Purkinje cell (primary cell): Measurements from ENCODE around the gene PSMA2. TPM values are rescaled to one million over a fixed set of nuclear protein-coding genes. Genes with fewer than 3 reads are reported as not detected.

Experiments
- polyA plus RNA-seq: library from polyadenylated mRNA; unstranded; fragments of >200 nt; fragmentation: Nextera tagmentation; gene quantifications from 2 replicates; pipeline ENCODE4 v1.2.1, GENCODE V29; 2014

Gene PSMA2
- 348 and 430 TPM in 2 replicates for polyA plus RNA-seq

GRCh38 chr7:42931834-42932651 lies at the start of gene PSMA2, which contains the start of gene MRPL32:
TSS of gene PSMA2 (minus strand) at chr7:42932174. CDS start at chr7:42932158, 16 bp downstream.
TSS of gene MRPL32 (plus strand) at chr7:42932376. CDS start at chr7:42932387, 11 bp downstream.

DNA sequence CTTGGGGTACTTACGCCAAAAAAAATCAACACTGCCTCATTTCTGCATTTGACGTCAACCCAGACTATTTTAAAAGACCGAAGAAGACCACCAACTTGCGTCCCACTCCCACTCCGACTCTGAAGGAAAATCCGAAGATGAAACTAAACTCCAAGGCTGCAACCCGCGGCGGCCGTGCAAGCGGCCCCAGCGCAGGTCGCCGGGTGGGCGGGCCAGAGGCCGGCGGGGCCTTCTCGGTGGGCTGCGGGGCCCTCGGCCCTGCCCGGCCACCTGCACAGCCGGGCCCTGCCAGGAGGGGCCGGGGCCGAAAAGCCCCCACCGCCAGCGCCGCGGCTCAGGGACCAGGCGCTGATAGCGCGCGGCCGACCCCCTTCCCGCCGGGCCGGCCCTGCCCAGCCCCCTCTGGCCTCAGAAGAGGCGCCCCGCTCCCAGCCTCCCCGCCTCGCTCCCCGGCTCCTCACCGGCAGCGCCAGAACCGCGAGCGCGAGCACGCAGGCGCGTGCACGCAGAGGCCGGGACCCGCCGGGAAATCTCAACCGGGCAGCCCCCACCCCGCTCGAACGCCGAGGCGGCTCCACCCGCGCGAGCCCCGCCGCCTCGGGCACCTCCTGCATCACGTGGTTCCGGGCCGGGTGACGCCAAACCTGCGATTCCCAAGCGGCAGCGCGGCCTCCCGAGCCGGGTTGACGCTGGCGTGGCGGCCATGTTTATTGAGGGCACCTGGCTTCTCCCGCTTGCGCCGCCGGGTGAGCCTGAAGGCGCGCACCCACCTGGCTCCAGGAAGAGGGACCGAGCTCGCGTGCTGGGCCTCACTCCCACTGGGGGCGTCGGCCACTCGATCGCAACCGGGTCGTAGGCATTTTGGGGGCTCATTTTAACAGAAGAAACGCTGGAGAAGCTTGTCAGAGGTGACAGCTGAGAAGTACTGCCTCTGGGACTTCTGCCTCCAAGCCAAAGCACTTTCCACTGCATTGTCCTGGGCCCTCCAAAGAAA lies 20.2 kb downstream of the PSMA2 start, which contains the start of gene C7orf25:
Gene C7orf25 (minus strand): TSS at position 617 of the 994 bp plus-strand sequence. CDS start 1,170 bp downstream, outside the sequence.

Other genes starting within 250 kb of the PSMA2 start
- gene C7orf25, start 20.1 kb downstream of the PSMA2 start, polyA plus RNA-seq: 1.8 and 2.6 TPM in 2 replicates
- gene MRPL32, start 202 bp upstream of the PSMA2 start, polyA plus RNA-seq: 97.7 and 124 TPM in 2 replicates
- gene HECW1, start 180.5 kb upstream of the PSMA2 start, polyA plus RNA-seq: 9.0 and 12.2 TPM in 2 replicates